CD4-positive, CD25-positive, alpha-beta regulatory T cell (primary cell): ENCODE data around the gene IRF4. TPM values are rescaled to one million over a fixed set of nuclear protein-coding genes. Genes with fewer than 3 reads are reported as not detected.

Experiments used
- ATAC-seq, 2 donors: fragments of 150-1000 bp; cut with Tn5 transposase; one replicate each; pipeline ENCODE4 v1.10.0; 2021; ENCODE audit warnings: low read depth in 2 of 2, moderate number of reproducible peaks in 2 of 2, moderate library complexity in 1 of 2
- DNase-seq, 3 donors: peaks; one replicate each; pipeline versions ENCODE4 v3.0.0 to v3.0.0-alpha.2; 2012 to 2022; ENCODE audit warnings: mixed read lengths in 1 of 3
- H3K27ac ChIP-seq: one replicate; pipeline ENCODE4 v1.7.0; 2013; ENCODE audit warnings: mild to moderate bottlenecking, low read length; ENCODE audit not compliant: insufficient read depth, poor library complexity, severe bottlenecking
- H3K27me3 ChIP-seq: one replicate; pipeline ENCODE4 v1.7.0; 2013; ENCODE audit warnings: low read length; ENCODE audit not compliant: control insufficient read depth, insufficient read depth
- H3K36me3 ChIP-seq: one replicate; pipeline ENCODE4 v1.7.0; 2013; ENCODE audit warnings: mild to moderate bottlenecking, low read length, moderate library complexity; ENCODE audit not compliant: control insufficient read depth, insufficient read depth
- H3K4me1 ChIP-seq: 2 replicates; pipeline ENCODE4 v1.7.0; 2013; ENCODE audit warnings: mild to moderate bottlenecking, low read length; ENCODE audit not compliant: insufficient read depth, control insufficient read depth, poor library complexity, severe bottlenecking
- H3K4me3 ChIP-seq: one replicate; pipeline ENCODE4 v1.7.0; 2013; ENCODE audit warnings: low read depth, mild to moderate bottlenecking, low read length, moderate library complexity
- H3K9me3 ChIP-seq, 2 experiments: 1 replicate in 1 of 2; 2 replicates in 1 of 2; pipeline ENCODE4 v1.7.0; 2013; ENCODE audit warnings: low read length in 2 of 2, mild to moderate bottlenecking in 1 of 2, moderate library complexity in 1 of 2; ENCODE audit not compliant: control insufficient read depth in 2 of 2
- H3K27ac Mint-ChIP-seq, 3 donors: one replicate each; pipeline ENCODE4 v1.8.0; 2020 to 2022; ENCODE audit warnings: mild to moderate bottlenecking in 3 of 3, mixed read lengths in 3 of 3, moderate library complexity in 2 of 3
- H3K27me3 Mint-ChIP-seq: one replicate; pipeline ENCODE4 v1.8.0; 2022; ENCODE audit warnings: mild to moderate bottlenecking, mixed read lengths
- H3K36me3 Mint-ChIP-seq: one replicate; pipeline ENCODE4 v1.8.0; 2020; ENCODE audit warnings: mixed read lengths
- H3K4me1 Mint-ChIP-seq, 4 donors: one replicate each; pipeline ENCODE4 v1.8.0; 2020 to 2022; ENCODE audit warnings: mixed read lengths in 4 of 4, mild to moderate bottlenecking in 1 of 4
- H3K4me3 Mint-ChIP-seq, 4 donors: one replicate each; pipeline ENCODE4 v1.8.0; 2020 to 2022; ENCODE audit warnings: mild to moderate bottlenecking in 4 of 4, mixed read lengths in 4 of 4, moderate library complexity in 3 of 4
- H3K9me3 Mint-ChIP-seq, 7 donors: one replicate each; pipeline ENCODE4 v1.8.0; 2020 to 2022; ENCODE audit warnings: mixed read lengths in 7 of 7, mild to moderate bottlenecking in 3 of 7, moderate library complexity in 2 of 7
- polyA plus RNA-seq, 4 donors: library from polyadenylated mRNA; unstranded; fragments of 300-500 nt; fragmentation: Illumina TruSeq; gene quantifications; one replicate each; pipeline ENCODE4 v1.2.3, GENCODE V29; 2021
- total RNA-seq: library from RNA; stranded (reverse); gene quantifications from one replicate; pipeline ENCODE4 v1.2.3, GENCODE V29; 2022

Gene IRF4
- total and polyA plus RNA-seq, 5 donors from 2014 or later = 9.0 to 71.3 (median 12.2) TPM

DNA sequence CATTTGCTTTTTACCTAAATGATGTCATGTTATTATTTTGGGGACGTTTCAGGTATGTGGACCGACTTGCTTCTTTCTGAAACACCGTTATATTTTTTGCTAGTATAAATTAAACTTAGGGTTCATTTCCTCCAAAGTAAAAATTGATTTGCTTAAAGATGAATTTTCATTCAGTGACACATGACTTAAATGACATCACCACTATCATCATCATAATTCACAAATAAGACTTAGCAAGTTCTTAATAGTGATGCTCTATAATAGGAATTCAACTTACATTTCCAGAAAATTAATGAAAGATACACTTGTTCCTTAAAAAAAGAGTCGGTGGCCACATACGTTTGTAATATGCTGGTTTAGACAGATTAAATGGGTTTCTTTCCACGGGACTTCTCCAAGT is 9.3 kb downstream of the IRF4 start:
- Histone ChIP-seq H3K4me1 (peaks cover 83% of the 10 kb centered on the region), H3K27ac (peak overlapping the region; percentile 45), H3K27me3 (no peaks in the 10 kb centered on the region), H3K9me3 (no peaks in the 10 kb centered on the region), H3K4me3 (no peak overlapping the region), H3K36me3 (peaks cover 59% of the 10 kb centered on the region)
- ATAC-seq (no peak), DNase-seq (no peak)
- Mint-ChIP-seq H3K27ac (peak overlapping the region in 1 of 3 donors; percentile 91), H3K27me3 (no peaks in the 10 kb centered on the region), H3K4me3 (peak overlapping the region in 2 of 4 donors; percentile 10 to 43), H3K9me3 (no peaks in the 10 kb centered on the region), H3K36me3 (peaks cover 64% of the 10 kb centered on the region), H3K4me1 (peaks cover 43 to 90% (median 68%) of the 10 kb centered on the region in 4 donors)

GRCh38 chr6:401239-401993 is 9.9 kb downstream of the IRF4 start:
- peak overlapping the region in 3 of 4 donors; percentile 48 to 87 (median 66) for H3K4me3 Mint-ChIP-seq
- ATAC-seq = no peak
- Histone ChIP-seq H3K4me1 (peaks cover 77% of the 10 kb centered on the region), H3K9me3 (no peaks in the 10 kb centered on the region), H3K36me3 (peaks cover 58% of the 10 kb centered on the region), H3K27ac (no peak overlapping the region), H3K4me3 (no peak overlapping the region), H3K27me3 (no peaks in the 10 kb centered on the region)
- H3K27me3 Mint-ChIP-seq = no peaks in the 10 kb centered on the region
- H3K4me1 Mint-ChIP-seq = peaks cover 39 to 88% (median 64%) of the 10 kb centered on the region in 4 donors
- H3K36me3 Mint-ChIP-seq = peaks cover 62% of the 10 kb centered on the region
- H3K9me3 Mint-ChIP-seq = no peaks in the 10 kb centered on the region
- no peak for DNase-seq
- H3K27ac Mint-ChIP-seq = peak overlapping the region; percentile 16 to 88 (median 43)

GRCh38 chr6:401994-402640 is 10.6 kb downstream of the IRF4 start:
- Histone ChIP-seq H3K9me3 (no peaks in the 10 kb centered on the region), H3K4me1 (peaks cover 75% of the 10 kb centered on the region), H3K36me3 (peaks cover 62% of the 10 kb centered on the region), H3K27ac (peak overlapping the region; percentile 37), H3K4me3 (no peak overlapping the region), H3K27me3 (no peaks in the 10 kb centered on the region)
- ATAC-seq = no peak
- peak overlapping the region; percentile 13 to 89 (median 68) for H3K4me3 Mint-ChIP-seq
- peaks cover 64% of the 10 kb centered on the region for H3K36me3 Mint-ChIP-seq
- no peaks in the 10 kb centered on the region for H3K9me3 Mint-ChIP-seq
- peak overlapping the region; percentile 43 to 88 (median 86) for H3K27ac Mint-ChIP-seq
- H3K4me1 Mint-ChIP-seq = peaks cover 38 to 90% (median 66%) of the 10 kb centered on the region in 4 donors
- DNase-seq = no peak
- H3K27me3 Mint-ChIP-seq = no peaks in the 10 kb centered on the region

GRCh38 chr6:402901-403658 is 11.5 kb downstream of the IRF4 start:
- no peaks in the 10 kb centered on the region for H3K9me3 Mint-ChIP-seq
- peaks cover 33 to 88% (median 60%) of the 10 kb centered on the region in 4 donors for H3K4me1 Mint-ChIP-seq
- Histone ChIP-seq H3K9me3 (no peaks in the 10 kb centered on the region), H3K4me1 (peaks cover 65% of the 10 kb centered on the region), H3K4me3 (peak overlapping the region; percentile 74), H3K36me3 (peaks cover 65% of the 10 kb centered on the region), H3K27ac (peak overlapping the region; percentile 60), H3K27me3 (no peaks in the 10 kb centered on the region)
- no peaks in the 10 kb centered on the region for H3K27me3 Mint-ChIP-seq
- DNase-seq (peak in 1 of 3 donors; percentile 69), ATAC-seq (peak; percentile 52 to 61)
- peaks cover 63% of the 10 kb centered on the region for H3K36me3 Mint-ChIP-seq
- peak overlapping the region; percentile 86 to 97 (median 88) for H3K27ac Mint-ChIP-seq
- peak overlapping the region; percentile 84 to 89 (median 87) for H3K4me3 Mint-ChIP-seq

GRCh38 chr6:403659-404655 is 12.4 kb downstream of the IRF4 start:
- Histone ChIP-seq H3K36me3 (peaks cover 66% of the 10 kb centered on the region), H3K27me3 (no peaks in the 10 kb centered on the region), H3K9me3 (no peaks in the 10 kb centered on the region), H3K27ac (peak overlapping the region; percentile 60), H3K4me3 (peak overlapping the region; percentile 74), H3K4me1 (peaks cover 59% of the 10 kb centered on the region)
- peak overlapping the region; percentile 88 to 97 (median 92) for H3K27ac Mint-ChIP-seq
- H3K4me1 Mint-ChIP-seq = peaks cover 33 to 88% (median 57%) of the 10 kb centered on the region in 4 donors
- no peaks in the 10 kb centered on the region for H3K9me3 Mint-ChIP-seq
- DNase-seq = peak in 2 of 3 donors; percentile 39 to 81
- peaks cover 72% of the 10 kb centered on the region for H3K36me3 Mint-ChIP-seq
- ATAC-seq = peak; percentile 25 to 26
- H3K4me3 Mint-ChIP-seq = peak overlapping the region; percentile 84 to 89 (median 87)
- no peaks in the 10 kb centered on the region for H3K27me3 Mint-ChIP-seq

GRCh38 chr6:404685-405423 is 13.3 kb downstream of the IRF4 start:
- no peaks in the 10 kb centered on the region for H3K9me3 Mint-ChIP-seq
- no peaks in the 10 kb centered on the region for H3K9me3 ChIP-seq
- ATAC-seq = peak; percentile 27 to 42
- peaks cover 50% of the 10 kb centered on the region for H3K4me1 ChIP-seq
- peaks cover 25 to 79% (median 50%) of the 10 kb centered on the region in 4 donors for H3K4me1 Mint-ChIP-seq
- peak in 2 of 3 donors; percentile 52 to 74 for DNase-seq
- H3K27ac ChIP-seq = peak overlapping the region; percentile 60
- H3K27me3 Mint-ChIP-seq = no peaks in the 10 kb centered on the region
- peaks cover 73% of the 10 kb centered on the region for H3K36me3 Mint-ChIP-seq
- H3K4me3 ChIP-seq = peak overlapping the region; percentile 74
- peak overlapping the region; percentile 88 to 97 (median 92) for H3K27ac Mint-ChIP-seq
- H3K27me3 ChIP-seq = no peaks in the 10 kb centered on the region
- peak overlapping the region; percentile 84 to 89 (median 87) for H3K4me3 Mint-ChIP-seq
- H3K36me3 ChIP-seq = peaks cover 71% of the 10 kb centered on the region
